Jurkat, Clone E6-1 (cell line): Measurements from ENCODE around the gene SLC25A5.
"Not testable (repeated sequence)": the region's sequence is repeated elsewhere in the genome, so short reads cannot be mapped to it uniquely, and the experiment has no call there.

ENCODE experiments used
- DNase-seq: peaks from one replicate; pipeline ENCODE4 v3.0.0-alpha.2; 2011; ENCODE audit warnings: low read depth, low spot score
- H3K4me3 ChIP-seq: 2 replicates; pipeline ENCODE4 v1.5.1; 2011; ENCODE audit warnings: mild to moderate bottlenecking, low read length, control low read depth, moderate library complexity

SLC25A5 gene

DNA sequence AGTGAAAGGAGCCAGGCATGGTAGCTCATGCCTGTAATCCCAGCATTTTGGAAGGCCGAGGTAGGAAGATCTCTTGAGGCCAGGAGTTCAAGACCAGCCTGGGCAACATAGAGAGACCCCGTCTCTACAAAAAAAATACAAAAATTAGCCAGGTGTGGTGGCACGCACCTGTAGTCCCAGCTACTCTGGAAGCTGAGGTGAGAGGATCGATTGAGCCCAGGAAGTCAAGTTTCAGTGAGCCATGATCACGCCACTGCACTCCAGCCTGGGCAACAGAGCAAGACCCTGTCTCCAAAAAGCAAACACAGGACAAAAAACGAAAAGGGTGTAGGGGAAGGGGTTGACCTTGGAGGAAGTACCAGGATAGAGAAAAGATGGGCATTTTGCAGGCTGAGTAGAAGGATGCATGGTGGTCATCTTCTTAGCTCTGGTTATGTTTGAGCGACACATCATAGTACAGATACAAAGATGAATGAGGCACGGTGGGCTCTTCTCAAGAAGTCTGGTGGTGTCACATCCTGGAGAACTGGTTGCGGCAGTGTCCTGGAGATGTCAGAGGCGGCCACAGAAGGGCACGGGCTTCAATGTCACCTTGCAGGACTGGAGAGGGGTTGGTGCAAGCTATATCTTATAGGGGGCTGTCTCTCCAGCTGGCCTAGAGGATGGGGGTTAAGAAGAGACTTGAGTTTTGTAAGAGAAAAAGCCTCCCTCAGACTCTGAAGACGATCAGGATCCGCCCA lies 32.0 kb downstream of the SLC25A5 start:
- DNase-seq: no peak
- no peak overlapping the region for H3K4me3 ChIP-seq

GRCh38 chrX:119501511-119502148 lies 33.4 kb downstream of the SLC25A5 start:
- no peak for DNase-seq
- H3K4me3 ChIP-seq: no peak overlapping the region

DNA sequence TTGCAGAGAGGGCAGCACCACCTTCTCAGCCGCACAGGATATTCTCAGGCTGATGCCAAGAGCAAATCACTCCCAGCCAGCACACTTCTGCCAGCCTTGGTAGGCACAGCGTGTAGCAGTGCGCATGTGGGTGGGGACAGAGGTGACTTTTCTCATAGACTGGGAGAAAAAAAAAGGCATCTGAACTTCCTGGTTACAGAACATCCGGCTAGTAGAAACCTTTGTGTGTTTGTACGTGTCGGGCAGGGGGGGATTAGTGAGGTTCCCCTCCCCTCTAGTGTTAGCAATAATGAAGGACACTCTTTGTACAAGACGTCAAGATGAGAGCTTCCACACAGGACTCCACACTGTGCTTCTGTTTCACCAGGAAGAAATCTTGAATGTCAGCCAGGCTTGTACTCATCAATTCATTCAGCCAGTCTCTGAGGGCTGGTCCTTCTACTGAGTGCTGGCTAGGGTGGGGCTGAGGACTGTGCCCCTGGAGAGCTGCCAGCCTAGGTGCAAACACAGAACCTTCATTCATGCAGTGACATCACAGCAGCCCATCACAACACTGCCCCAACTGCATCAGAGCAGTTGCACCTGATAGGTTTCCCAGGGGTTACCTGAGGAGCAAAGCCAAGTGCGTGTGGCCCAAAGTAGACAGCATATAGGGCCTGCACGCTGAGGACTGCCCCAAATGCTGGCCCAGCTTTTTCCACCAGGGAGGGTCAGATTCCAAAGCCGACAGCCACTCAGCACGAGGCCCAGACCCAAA lies 34.7 kb downstream of the SLC25A5 start:
- no peak overlapping the region for H3K4me3 ChIP-seq
- DNase-seq: peak; percentile 58

DNA sequence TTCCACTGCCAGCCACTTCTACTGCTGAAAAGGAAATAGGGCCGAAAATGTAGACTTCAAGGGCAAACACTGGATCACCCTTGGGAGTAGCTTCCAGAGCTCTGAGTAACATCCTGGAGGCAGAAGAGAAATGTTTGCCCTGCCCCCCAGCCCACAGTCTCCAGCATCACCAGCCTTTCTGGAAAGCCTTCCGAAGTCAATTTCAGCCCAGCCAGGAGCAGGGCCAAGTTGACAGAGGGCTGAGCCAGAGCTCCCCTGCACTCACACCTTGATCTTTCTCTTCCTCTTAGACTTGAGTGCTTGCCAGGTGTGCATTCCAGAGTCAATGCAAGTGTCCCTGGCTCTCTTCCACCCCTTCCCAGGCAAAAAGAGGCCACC lies 35.2 kb downstream of the SLC25A5 start:
- H3K4me3 ChIP-seq: no peak overlapping the region
- DNase-seq: no peak

DNA sequence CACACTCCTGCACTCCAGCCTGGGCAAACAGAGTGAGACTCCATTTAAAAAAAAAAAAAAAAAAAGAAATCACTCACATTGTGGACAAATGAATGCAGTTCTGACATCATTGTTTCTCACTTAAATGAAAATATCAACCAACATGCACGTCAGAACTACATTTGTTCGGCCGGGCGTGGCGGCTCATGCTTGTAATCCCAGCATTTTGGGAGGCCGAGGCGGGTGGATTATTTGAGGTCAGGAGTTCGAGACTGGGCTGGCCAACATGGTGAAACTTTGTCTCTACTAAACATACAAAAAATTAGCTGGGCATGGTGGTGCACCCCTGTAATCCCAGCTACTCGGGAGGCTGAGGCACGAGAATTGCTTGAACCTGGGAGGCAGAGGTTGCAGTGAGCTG lies 36.9 kb downstream of the SLC25A5 start:
- not testable (repeated sequence) for H3K4me3 ChIP-seq, DNase-seq

DNA sequence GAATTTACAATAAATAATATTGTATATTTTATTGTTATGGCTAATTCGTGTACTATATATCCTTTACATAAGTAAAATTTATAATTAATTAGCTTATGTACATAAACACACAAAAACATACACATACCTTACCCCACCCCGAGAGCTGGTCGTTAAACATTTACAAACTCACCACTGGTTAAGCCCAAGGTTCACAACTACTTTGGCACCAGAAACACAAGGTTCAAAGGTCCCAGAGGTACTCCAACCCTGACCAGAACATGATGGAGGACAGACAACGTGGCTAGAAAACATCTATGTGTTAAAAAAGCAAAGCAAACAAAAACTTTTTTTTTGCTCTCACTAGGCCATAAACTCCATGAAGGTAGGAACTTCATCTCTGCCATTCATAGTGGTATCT lies 37.7 kb downstream of the SLC25A5 start:
- H3K4me3 ChIP-seq: no peak overlapping the region

GRCh38 chrX:119507206-119507605 lies 39.0 kb downstream of the SLC25A5 start:
- H3K4me3 ChIP-seq: no peak overlapping the region
- no peak for DNase-seq

More for the DNA sequence above, 37.7 kb downstream of the SLC25A5 start:
- DNase-seq: no peak

DNA sequence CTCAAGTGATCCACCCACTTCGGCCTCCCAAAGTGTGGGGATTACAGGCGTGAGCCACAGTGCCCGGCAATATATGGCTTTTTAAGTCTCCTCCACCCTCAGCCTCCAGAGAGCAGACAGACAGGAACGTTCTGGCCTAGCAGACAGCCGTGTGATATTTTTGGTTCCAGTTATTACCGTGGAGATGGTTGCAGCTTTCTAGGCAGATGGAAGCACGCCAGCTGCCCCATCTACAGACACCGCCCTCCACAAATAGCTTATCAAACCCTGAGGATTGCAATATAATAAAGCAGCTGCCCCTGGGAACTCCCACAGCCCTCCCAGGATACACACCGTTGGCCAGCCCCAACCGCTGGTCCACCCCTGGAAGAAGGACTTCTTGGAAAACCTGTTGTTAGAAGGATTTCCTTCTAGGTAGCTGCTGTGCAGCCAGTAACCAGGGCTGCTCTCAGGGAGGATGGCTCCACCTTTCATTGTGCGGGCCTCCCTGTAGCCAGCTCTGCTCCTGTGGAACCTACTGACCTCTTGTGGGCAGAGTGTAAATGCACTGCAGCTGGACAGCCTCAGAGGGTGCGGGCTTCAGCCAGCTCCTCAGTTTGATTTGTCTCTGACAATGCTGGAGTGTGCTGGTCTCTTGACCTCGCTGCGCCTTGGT lies 44.0 kb downstream of the SLC25A5 start:
- H3K4me3 ChIP-seq: no peak overlapping the region

DNA sequence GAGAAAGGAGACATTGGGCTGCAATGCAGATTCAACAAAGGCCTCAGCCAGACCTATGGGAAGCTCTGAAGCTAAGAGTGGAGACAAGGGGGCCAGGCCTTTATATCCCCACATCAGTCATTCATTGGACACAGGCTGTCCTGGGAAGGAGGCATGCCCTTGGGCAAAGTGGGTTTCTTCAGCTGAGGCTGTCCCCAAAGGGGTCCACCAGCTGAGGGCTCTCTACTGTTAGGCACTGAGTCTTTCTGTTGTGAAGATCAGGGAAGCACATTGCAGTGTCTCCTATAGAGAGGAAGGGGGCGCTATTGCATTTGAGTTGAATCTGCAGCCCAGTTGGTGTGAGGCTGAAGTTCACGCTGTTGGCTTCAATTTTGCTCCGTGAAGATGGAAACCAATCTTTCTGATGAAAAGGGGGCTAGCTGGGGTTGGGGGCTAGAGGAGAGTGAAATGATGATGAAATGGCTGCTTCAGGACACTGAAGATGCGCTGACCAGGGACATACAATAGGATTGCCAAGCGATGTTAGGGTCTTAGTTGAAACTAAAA lies 48.0 kb downstream of the SLC25A5 start:
- DNase-seq: peak; percentile 64
- no peak overlapping the region for H3K4me3 ChIP-seq

More for the DNA sequence above, 44.0 kb downstream of the SLC25A5 start:
- DNase-seq: no peak

DNA sequence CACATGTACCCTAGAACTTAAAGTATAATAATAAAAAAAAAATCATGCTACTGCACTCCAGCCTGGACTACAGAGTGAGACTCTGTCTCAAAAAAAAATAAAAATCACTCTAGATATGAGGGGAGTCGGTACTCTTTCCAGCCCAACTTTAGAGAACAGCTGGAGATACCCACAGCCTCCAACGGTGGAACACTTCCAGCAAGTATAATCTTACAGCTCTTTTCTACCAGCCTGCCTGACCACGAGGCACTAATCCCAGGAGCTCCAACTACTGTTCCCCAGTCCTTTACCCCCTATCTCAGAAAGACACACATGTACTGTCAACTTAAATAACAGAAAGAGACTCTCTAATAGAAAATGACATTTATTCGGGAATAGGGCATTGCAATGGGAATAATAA lies 50.1 kb downstream of the SLC25A5 start:
- DNase-seq: no peak
- no peak overlapping the region for H3K4me3 ChIP-seq
